ENCODE measurements around the gene PIF1.

- TF ChIP-seq CTCF (IDR thresholded peaks at IDR 0.05; ENCODE audit: insufficient read depth, low read depth, low read length): no peak
- no peak for TF ChIP-seq EZH2 (IDR thresholded peaks at IDR 0.05; ENCODE audit: insufficient read depth, low read length)
Measured at GRCh38 chr15:64803526-64803925, 21.9 kb downstream of the PIF1 start.

All from astrocyte (in vitro differentiated cells and primary cell).